ENCODE measurements around the gene IL17F.

DNA sequence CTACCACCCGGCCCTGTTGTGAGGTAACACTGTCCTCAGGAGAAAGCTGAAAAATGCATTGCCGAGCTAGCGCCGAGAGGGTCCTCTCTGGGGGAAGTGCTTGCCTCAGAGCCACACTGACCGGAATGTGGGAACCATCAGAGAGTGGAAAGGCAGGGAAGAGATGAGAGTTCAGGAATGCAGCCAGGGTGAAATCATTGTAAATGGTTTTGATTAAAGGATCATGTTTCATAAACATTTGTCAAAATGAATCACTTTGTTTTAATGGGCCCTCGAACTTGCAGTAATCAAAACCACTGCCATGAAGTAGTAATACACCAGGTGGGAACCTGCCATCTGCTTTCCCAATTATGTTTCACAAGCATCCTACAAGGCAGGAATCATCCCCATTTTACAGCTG is 16.9 kb upstream of the IL17F start:
- TF ChIP-seq, protein P1, sequence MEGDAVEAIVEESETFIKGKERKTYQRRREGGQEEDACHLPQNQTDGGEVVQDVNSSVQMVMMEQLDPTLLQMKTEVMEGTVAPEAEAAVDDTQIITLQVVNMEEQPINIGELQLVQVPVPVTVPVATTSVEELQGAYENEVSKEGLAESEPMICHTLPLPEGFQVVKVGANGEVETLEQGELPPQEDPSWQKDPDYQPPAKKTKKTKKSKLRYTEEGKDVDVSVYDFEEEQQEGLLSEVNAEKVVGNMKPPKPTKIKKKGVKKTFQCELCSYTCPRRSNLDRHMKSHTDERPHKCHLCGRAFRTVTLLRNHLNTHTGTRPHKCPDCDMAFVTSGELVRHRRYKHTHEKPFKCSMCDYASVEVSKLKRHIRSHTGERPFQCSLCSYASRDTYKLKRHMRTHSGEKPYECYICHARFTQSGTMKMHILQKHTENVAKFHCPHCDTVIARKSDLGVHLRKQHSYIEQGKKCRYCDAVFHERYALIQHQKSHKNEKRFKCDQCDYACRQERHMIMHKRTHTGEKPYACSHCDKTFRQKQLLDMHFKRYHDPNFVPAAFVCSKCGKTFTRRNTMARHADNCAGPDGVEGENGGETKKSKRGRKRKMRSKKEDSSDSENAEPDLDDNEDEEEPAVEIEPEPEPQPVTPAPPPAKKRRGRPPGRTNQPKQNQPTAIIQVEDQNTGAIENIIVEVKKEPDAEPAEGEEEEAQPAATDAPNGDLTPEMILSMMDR (IDR thresholded peaks at IDR 0.05): no peak
- TF ChIP-seq POLR2A (IDR thresholded peaks at IDR 0.05) (no peak), POLR2AphosphoS5 (IDR thresholded peaks at IDR 0.05) (no peak)

All from sigmoid colon (tissue), 4 donors.